Esophagus muscularis mucosa (tissue), 4 donors: Measurements from ENCODE around the gene OR7G2. TPM values are rescaled to one million over a fixed set of nuclear protein-coding genes. Genes with fewer than 3 reads are reported as not detected.

Experiments used
- DNase-seq: peaks from one replicate; pipeline ENCODE4 v3.0.0-alpha.2; 2017; ENCODE audit errors: extremely low spot score
- H3K27ac ChIP-seq, 4 donors: fragments of 200-600 bp; sonication (generic); replicated peaks in 1 of 4; 1 replicate in 3 of 4; 2 replicates in 1 of 4; pipeline ENCODE4 v1.5.1; 2016 to 2019; ENCODE audit warnings: mild to moderate bottlenecking in 1 of 4
- H3K27me3 ChIP-seq, 4 donors: fragments of 200-600 bp; sonication (generic); one replicate each; pipeline versions ENCODE4 v1.5.1 to v1.6.0; 2016 to 2019
- H3K36me3 ChIP-seq, 4 donors: fragments of 200-600 bp; sonication (generic); one replicate each; pipeline ENCODE4 v1.5.1; 2016 to 2019
- H3K4me1 ChIP-seq, 4 donors: fragments of 200-600 bp; sonication (generic); one replicate each; pipeline ENCODE4 v1.5.1; 2016 to 2019
- H3K4me3 ChIP-seq, 4 donors: fragments of 200-600 bp; sonication (generic); 1 replicate in 2 of 4; 2 replicates in 2 of 4; pipeline ENCODE4 v1.5.1; 2016 to 2019; ENCODE audit warnings: mild to moderate bottlenecking in 4 of 4, moderate library complexity in 1 of 4
- H3K9me3 ChIP-seq, 4 donors: fragments of 200-600 bp; sonication (generic); 1 replicate in 3 of 4; 2 replicates in 1 of 4; pipeline ENCODE4 v1.5.1; 2016 to 2019
- CTCF ChIP-seq, 3 experiments: fragments of 200-600 bp in 2 of 3; fragments of 450-650 bp in 1 of 3; sonication (generic) in 2 of 3; IDR thresholded peaks; one replicate each; pipeline ENCODE4 v1.5.1; 2017 to 2019; ENCODE audit warnings: antibody characterized with exemption in 3 of 3, mild to moderate bottlenecking in 2 of 3, moderate library complexity in 1 of 3
- EP300 ChIP-seq: sonication (generic); formaldehyde crosslinking; IDR thresholded peaks from one replicate; pipeline ENCODE4 v1.6.1; 2017; ENCODE audit warnings: antibody characterized with exemption
- POLR2A ChIP-seq: fragments of 450-650 bp; IDR thresholded peaks from one replicate; pipeline ENCODE4 v1.6.1; 2017; ENCODE audit warnings: antibody characterized with exemption, moderate library complexity, mild to moderate bottlenecking, low read depth
- POLR2AphosphoS5 ChIP-seq, 2 donors: sonication (generic); formaldehyde crosslinking; IDR thresholded peaks; one replicate each; pipeline ENCODE4 v1.6.1; 2017; ENCODE audit warnings: antibody characterized with exemption in 2 of 2
- WGBS: methylation state at CpG from one replicate; pipeline ENCODE4 v1.1.5; 2018; 5-methylcytosine and 5-hydroxymethylcytosine counted together
- intact Hi-C: fragments of 100-400 bp; cut with DNase I; formaldehyde crosslinking; loops from one replicate; pipeline ENCODE4 v1.15.1; 2023
- total RNA-seq, 4 donors: library from RNA; depleted of rRNA; stranded (reverse); fragments of >200 nt; gene quantifications; one replicate each; pipeline versions ENCODE4 v1.1.0 to v1.2.1, GENCODE V29; 2016

OR7G2 gene
- total RNA-seq, 4 donors from 2014 or later: not detected

GRCh38 chr19:9140159-9140874, 33.0 kb upstream of the OR7G2 start, which contains the start of gene ZNF317:
Gene ZNF317, plus strand, starts transcription at chr19:9140397. Its CDS starts 15,620 bp downstream, at chr19:9156017.
- peaks cover 0 to 10% (median 8%) of the 10 kb centered on the region in 4 donors for H3K9me3 ChIP-seq
- H3K27ac ChIP-seq: peak within 1 kb of the TSS; percentile 88 to 93 (median 89)
- intact Hi-C loops: loop anchor here (5.0 to 10.0 kb wide), 3 partner anchors 167 to 654 kb away; partner anchors contain the start of genes ZNF561 and ZNF699
- peak; percentile 96 for DNase-seq
- H3K4me3 ChIP-seq: peak within 1 kb of the TSS; percentile 71 to 88 (median 78)
- TF ChIP-seq POLR2A: peak; percentile 11
- TF ChIP-seq CTCF (IDR thresholded peaks at IDR 0.05): peak in 1 of 3 experiments; percentile 5
- TF ChIP-seq EP300: no peak
- peak; percentile 85 to 88 for TF ChIP-seq POLR2AphosphoS5 (IDR thresholded peaks at IDR 0.05)
- under 1% methylated on average over 32 of the region's 43 CpGs for WGBS
- peaks cover 15 to 31% (median 28%) of the 10 kb centered on the region in 4 donors for H3K4me1 ChIP-seq
- H3K36me3 ChIP-seq: peaks cover 0 to 5% (median 0%) of the 10 kb centered on the region in 4 donors
- H3K27me3 ChIP-seq: no peaks in the 10 kb centered on the region

GRCh38 chr19:9139609-9140158, 32.4 kb upstream of the OR7G2 start:
- H3K4me3 ChIP-seq: peak overlapping the region; percentile 71 to 88 (median 78)
- no peaks in the 10 kb centered on the region for H3K27me3 ChIP-seq
- no peak for TF ChIP-seq EP300
- TF ChIP-seq POLR2AphosphoS5 (IDR thresholded peaks at IDR 0.05): no peak
- TF ChIP-seq POLR2A: no peak
- no peak for TF ChIP-seq CTCF (IDR thresholded peaks at IDR 0.05)
- H3K9me3 ChIP-seq: peaks cover 0 to 3% (median 2%) of the 10 kb centered on the region in 4 donors
- WGBS: 25% methylated on average over 8 of the region's 8 CpGs
- intact Hi-C loops: loop anchor here (5.0 to 10.0 kb wide), 3 partner anchors 168 to 655 kb away; partner anchors contain the start of genes ZNF561 and ZNF699
- no peak for DNase-seq
- H3K27ac ChIP-seq: peak overlapping the region; percentile 88 to 93 (median 89)
- peaks cover 15 to 31% (median 28%) of the 10 kb centered on the region in 4 donors for H3K4me1 ChIP-seq
- H3K36me3 ChIP-seq: no peaks in the 10 kb centered on the region

- intact Hi-C loops: no loop called here
Observed at GRCh38 chr19:9132422-9132821, 25.1 kb upstream of the OR7G2 start.

GRCh38 chr19:9130965-9131364, 23.7 kb upstream of the OR7G2 start:
- H3K4me3 ChIP-seq: no peak overlapping the region
- intact Hi-C loops: no loop called here
- no peaks in the 10 kb centered on the region for H3K4me1 ChIP-seq
- TF ChIP-seq POLR2AphosphoS5 (IDR thresholded peaks at IDR 0.05) (no peak), CTCF (IDR thresholded peaks at IDR 0.05) (no peak), POLR2A (no peak), EP300 (no peak)
- H3K27me3 ChIP-seq: peaks cover 0 to 34% (median 0%) of the 10 kb centered on the region in 4 donors
- no peaks in the 10 kb centered on the region for H3K36me3 ChIP-seq
- no peak overlapping the region for H3K27ac ChIP-seq
- no peak for DNase-seq
- H3K9me3 ChIP-seq: no peaks in the 10 kb centered on the region
- WGBS: 43% methylated on average over 1 of the region's 1 CpG

More at GRCh38 chr19:9132422-9132821, 25.1 kb upstream of the OR7G2 start:
- Histone ChIP-seq H3K27ac (no peak overlapping the region), H3K27me3 (peaks cover 0 to 24% (median 0%) of the 10 kb centered on the region in 4 donors), H3K36me3 (no peaks in the 10 kb centered on the region), H3K4me3 (no peak overlapping the region), H3K4me1 (peaks cover 0 to 12% (median 6%) of the 10 kb centered on the region in 4 donors), H3K9me3 (no peaks in the 10 kb centered on the region)
- DNase-seq: no peak
- WGBS: 55% methylated on average over 5 of the region's 5 CpGs
- TF ChIP-seq CTCF (IDR thresholded peaks at IDR 0.05): no peak
- TF ChIP-seq POLR2AphosphoS5 (IDR thresholded peaks at IDR 0.05): no peak
- TF ChIP-seq EP300: no peak
- no peak for TF ChIP-seq POLR2A
